Measurements from ENCODE around the gene B4GALT5.
"Not testable (repeated sequence)": the region's sequence is repeated elsewhere in the genome, so short reads cannot be mapped to it uniquely, and the experiment has no call there.

B4GALT5 gene

DNA sequence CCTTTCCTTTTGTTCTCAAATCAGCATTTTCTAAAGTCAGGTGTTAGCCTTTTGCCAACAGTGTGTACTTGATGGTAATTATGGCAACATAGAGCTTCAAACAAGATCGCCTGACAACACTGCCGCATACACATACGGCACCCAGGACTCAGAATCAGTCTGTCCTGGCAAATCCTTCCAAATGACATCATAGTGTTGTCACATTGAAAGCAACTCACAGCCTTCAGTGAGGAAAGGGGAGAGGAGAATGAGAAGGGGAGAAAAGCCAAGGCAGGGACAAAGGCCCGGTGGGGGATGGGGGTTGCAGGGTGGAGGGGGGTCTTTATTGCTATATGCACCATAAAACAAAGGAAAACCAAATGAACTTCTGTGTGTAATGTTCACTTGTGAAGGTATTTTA, 80.0 kb downstream of the B4GALT5 start:
- no peak for TF ChIP-seq GATA1 (IDR thresholded peaks at IDR 0.05; ENCODE audit: low read depth, low read length)
- DNase-seq = no peak

DNA sequence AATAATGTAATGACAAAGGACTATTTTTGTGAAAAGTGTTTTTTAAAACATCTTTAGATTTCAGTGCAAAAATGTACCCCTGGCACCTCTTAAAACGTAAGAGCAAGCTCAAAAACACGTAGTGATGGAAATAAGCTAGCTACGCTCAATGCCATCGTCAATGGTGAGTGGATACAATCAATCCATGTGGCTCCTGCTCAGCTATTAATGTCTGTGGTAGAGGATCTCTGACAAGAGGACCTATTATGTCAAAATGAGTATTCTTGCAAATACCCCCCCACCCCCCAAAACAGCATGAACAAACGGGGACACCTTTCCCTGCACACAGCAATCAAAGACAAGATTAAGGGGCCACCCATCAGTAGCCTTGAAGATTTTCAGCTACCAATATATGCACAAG, 80.7 kb downstream of the B4GALT5 start:
- DNase-seq = no peak

DNA sequence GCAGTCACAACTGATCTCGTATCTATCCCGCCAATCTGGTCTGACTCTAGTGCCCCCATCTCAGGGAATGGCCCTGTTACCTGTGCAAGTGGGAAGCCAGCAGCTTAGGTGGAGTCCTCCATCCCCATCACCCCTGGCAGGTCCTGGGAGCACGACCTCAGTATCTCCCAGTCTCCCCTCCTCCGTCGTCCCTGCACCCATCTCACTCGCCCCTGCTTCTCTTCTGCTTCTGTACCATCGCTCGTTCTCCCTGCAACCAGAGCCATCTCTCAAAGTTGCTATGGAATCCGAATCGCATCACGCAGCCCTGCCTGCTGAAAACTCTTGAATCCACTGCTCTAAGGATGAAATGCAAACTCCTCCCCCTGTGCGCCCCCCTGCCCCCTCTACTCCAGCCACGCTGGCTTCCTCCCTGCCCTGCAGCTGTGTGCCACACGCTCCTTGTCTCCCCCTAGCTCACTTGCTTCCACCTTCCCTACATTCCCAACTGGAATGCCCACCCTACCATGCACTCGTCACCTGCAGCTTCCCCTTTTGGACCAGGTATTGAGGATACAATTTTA, 81.7 kb downstream of the B4GALT5 start:
- no peak for TF ChIP-seq POLR2A (IDR thresholded peaks at IDR 0.05; ENCODE audit: low read length)
- TF ChIP-seq GATA1 (IDR thresholded peaks at IDR 0.05; ENCODE audit: low read depth, low read length) = no peak

More for the DNA sequence above, 80.7 kb downstream of the B4GALT5 start:
- no peak for TF ChIP-seq POLR2A (IDR thresholded peaks at IDR 0.05; ENCODE audit: low read length)
- TF ChIP-seq GATA1 (IDR thresholded peaks at IDR 0.05; ENCODE audit: low read depth, low read length) = no peak

GRCh38 chr20:49631061-49631716, 82.5 kb downstream of the B4GALT5 start:
- no peak for DNase-seq
- TF ChIP-seq POLR2A (IDR thresholded peaks at IDR 0.05; ENCODE audit: low read length) (no peak), GATA1 (IDR thresholded peaks at IDR 0.05; ENCODE audit: low read depth, low read length) (no peak)

More for the DNA sequence above, 81.7 kb downstream of the B4GALT5 start:
- no peak for DNase-seq

DNA sequence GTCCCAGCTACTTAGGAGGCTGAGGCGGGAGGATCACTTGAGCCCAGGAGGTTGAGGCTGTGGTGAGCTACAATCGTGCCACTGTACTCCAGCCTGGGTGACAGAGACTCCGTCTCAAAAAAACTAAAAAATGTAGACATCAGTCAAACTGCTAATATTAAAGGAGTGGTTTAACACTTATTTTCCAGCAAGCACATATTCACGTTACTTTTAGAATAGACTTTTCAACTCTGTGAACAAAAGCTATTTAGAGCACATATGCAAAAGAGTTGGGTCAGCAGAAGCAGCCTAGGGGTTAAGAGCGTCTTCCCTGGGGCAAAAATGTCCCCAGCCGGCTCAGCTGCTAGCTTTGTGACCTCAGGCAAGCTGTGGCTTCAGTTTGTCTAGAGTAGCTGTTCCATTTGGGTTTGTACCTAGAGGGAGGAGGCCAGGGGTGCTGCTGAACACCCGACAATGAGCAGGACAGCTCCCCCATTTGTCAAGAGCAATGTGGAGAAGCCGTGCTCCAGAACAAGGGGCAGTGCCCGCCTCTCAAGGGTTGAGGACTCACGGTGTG, 83.2 kb downstream of the B4GALT5 start:
- TF ChIP-seq POLR2A (IDR thresholded peaks at IDR 0.05; ENCODE audit: low read length) (no peak), GATA1 (IDR thresholded peaks at IDR 0.05; ENCODE audit: low read depth, low read length) (no peak)
- no peak for DNase-seq

- DNase-seq = no peak
- TF ChIP-seq GATA1 (IDR thresholded peaks at IDR 0.05; ENCODE audit: low read depth, low read length) (no peak), POLR2A (IDR thresholded peaks at IDR 0.05; ENCODE audit: low read length) (no peak)
Measured at GRCh38 chr20:49629606-49630005, 84.1 kb downstream of the B4GALT5 start.

DNA sequence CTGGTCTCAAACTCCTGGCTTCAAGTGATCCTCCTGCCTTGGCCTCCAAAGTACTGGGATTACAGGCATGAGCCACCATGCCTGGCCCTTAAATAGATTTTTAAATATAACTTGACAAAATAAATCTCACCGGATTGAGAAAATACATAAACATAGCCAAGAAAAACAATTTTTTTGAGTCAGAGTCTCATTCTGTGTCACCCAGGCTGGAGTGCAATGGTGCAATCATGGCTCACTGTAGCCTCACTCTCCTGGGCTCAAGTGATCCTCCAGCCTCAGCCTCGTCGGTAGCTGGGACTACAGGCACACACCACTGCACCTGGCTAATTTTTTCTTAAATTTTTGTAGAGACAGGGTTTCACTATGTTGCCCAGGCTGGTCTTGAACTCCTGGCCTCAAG, 85.4 kb downstream of the B4GALT5 start:
- DNase-seq = not testable (repeated sequence)

- no peak for DNase-seq
- TF ChIP-seq GATA1 (IDR thresholded peaks at IDR 0.05; ENCODE audit: low read depth, low read length) = no peak
- TF ChIP-seq POLR2A (IDR thresholded peaks at IDR 0.05; ENCODE audit: low read length) = no peak
Measured at GRCh38 chr20:49627329-49627761, 86.3 kb downstream of the B4GALT5 start.

- DNase-seq = not testable (repeated sequence)
Measured at GRCh38 chr20:49624988-49625387, 88.7 kb downstream of the B4GALT5 start.

DNA sequence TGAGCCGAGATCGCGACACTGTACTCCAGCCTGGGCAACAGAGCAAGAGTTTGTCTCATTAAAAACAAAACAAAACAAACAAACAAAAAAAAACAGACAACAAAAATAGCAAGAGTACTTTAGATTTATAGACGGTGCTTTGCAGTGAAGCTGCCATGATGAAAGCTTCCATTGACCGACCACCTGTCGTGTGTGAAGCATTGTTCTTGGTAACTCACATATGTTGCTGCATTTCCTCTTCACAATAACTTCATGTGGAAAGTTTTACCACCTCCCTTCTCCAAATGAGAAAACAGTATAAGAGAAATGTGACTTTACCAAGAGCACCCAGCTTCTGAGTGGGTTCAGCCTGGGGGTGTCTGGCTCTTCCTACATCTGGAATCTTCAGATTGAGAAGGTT, 89.4 kb downstream of the B4GALT5 start:
- no peak for DNase-seq
- TF ChIP-seq POLR2A (IDR thresholded peaks at IDR 0.05; ENCODE audit: low read length) (no peak), GATA1 (IDR thresholded peaks at IDR 0.05; ENCODE audit: low read depth, low read length) (no peak)

DNA sequence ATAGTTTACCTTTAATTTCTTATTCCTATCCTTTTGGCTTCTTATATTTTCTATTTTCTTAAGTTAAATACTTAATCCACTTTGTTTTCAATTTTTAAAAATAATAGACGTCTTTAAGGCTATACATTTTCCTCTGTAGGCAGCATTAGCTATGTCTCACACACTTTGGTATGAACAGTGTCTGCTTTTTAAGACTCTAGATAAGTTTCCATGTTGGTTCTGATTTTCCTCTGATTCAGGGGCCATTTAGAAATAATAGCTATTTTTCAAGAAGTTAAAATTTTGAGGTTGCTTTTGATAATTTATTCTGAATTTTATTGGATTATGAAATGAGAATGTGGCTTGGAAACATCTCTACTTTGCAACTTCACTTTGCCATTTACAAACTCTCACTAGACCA, 91.4 kb downstream of the B4GALT5 start:
- DNase-seq = no peak
- TF ChIP-seq GATA1 (IDR thresholded peaks at IDR 0.05; ENCODE audit: low read depth, low read length) (no peak), POLR2A (IDR thresholded peaks at IDR 0.05; ENCODE audit: low read length) (no peak)

DNA sequence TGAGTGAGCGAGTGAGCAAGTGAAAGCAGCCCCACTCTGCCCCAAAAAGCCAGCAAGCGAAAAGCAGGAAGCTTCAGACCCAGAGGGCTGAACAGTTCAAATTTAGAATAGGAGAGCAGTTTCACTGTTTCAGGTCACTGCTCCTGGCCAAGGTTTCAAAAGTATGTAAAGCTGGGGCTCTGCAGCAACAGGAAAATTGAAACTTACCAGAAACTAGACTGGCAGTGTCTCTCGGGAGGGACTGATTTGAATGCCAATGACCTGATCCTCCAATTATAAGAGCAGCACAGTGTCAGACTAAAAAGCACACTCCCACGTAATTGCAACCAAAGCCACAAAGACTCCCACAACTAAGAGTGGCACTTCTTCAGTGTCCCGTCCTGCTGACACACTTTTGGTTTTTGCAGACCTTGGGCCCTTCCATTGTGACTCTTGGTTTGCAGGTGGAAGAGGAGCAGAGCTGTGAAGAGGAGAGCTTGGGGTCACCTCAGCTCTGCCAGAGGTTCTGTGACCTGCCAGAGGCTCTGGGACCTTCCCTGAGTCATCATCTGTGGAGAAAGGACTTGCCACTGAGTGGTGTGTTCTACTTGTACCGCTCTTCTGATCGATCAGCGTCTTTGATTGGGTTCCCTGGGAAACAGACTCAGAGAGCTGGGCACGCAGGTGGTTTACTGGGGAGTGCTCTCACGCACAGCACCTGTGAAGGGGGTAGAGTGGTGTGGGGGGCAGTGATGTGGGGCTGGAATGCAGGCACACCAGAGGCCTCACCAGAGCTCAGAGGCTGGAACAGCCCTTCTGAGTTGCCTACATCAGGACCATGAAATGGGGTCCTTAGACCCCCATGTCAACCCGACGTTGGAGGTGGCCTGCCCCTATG, 93.1 kb downstream of the B4GALT5 start:
- TF ChIP-seq POLR2A (IDR thresholded peaks at IDR 0.05; ENCODE audit: low read length) = no peak
- no peak for TF ChIP-seq GATA1 (IDR thresholded peaks at IDR 0.05; ENCODE audit: low read depth, low read length)
- DNase-seq = no peak

- TF ChIP-seq GATA1 (IDR thresholded peaks at IDR 0.05; ENCODE audit: low read depth, low read length) (no peak), POLR2A (IDR thresholded peaks at IDR 0.05; ENCODE audit: low read length) (no peak)
- DNase-seq = no peak
Measured at GRCh38 chr20:49619113-49620048, 94.3 kb downstream of the B4GALT5 start.

Measured in erythroblast (primary cell).